HCT116 (cell line): Measurements from ENCODE around the gene IPO11. TPM values are rescaled to one million over a fixed set of nuclear protein-coding genes. Genes with fewer than 3 reads are reported as not detected.

Source experiments
- ATAC-seq: fragments of 200-7000 bp; cut with Tn5 transposase; 2 replicates; pipeline ENCODE4 v1.9.1; 2020; ENCODE audit warnings: mild to moderate bottlenecking, moderate library complexity
- BruUV-seq: library from RNA; stranded (reverse); fragments of 400-500 nt; replicated peaks from 2 replicates; lab custom pipeline; 2021; lab: Mats Ljungman, UMichigan
- CTCF ChIA-PET: fragments of 300-600 bp; sonication (Branson Sonifier 250); formaldehyde crosslinking; loops from one replicate; lab custom pipeline; 2021; ENCODE audit warnings: antibody characterized with exemption; lab: Charles Lee
- POLR2A ChIA-PET: fragments of 300-600, 350-600 bp; sonication (Branson Sonifier 250); formaldehyde crosslinking; loops from one replicate; lab custom pipeline; 2021; ENCODE audit warnings: antibody characterized with exemption; lab: Charles Lee
- RAD21 ChIA-PET, 2 experiments: fragments of 300-600 bp; sonication (Branson Sonifier 250); formaldehyde crosslinking; loops; one replicate each; lab custom pipeline; 2023; ENCODE audit warnings: low total read pairs in 2 of 2; ENCODE audit not compliant: uncharacterized antibody in 2 of 2, unreplicated experiment in 2 of 2, low non-redundant PET in 1 of 2; lab: Charles Lee
- DNase-seq: peaks from one replicate; pipeline ENCODE4 v3.0.0-alpha.2; 2010; ENCODE audit warnings: low read depth, low spot score
- H2AFZ ChIP-seq: fragments of 200-600 bp; shearing (Covaris generic), sonication (generic); 2 replicates; pipeline ENCODE4 v1.6.1; 2017; ENCODE audit warnings: low read depth, mixed run types, mixed read lengths, antibody characterized with exemption, low read length; ENCODE audit not compliant: poor library complexity, severe bottlenecking
- H3K27ac ChIP-seq: 2 replicates; pipeline ENCODE4 v1.5.1; 2012; ENCODE audit warnings: low read depth, low read length
- H3K27me3 ChIP-seq: fragments of 200-600 bp; sonication (generic); 2 replicates; pipeline ENCODE4 v1.6.1; 2016; ENCODE audit warnings: mixed run types, low read length, mixed read lengths; ENCODE audit not compliant: insufficient read depth
- H3K36me3 ChIP-seq, 2 experiments: fragments of 200-500 bp in 1 of 2; fragments of 200-600 bp in 1 of 2; sonication (Bioruptor generic) in 1 of 2; sonication (generic) in 1 of 2; 2 replicates each; pipeline versions ENCODE4 v1.5.1 to v1.6.1; 2014 to 2016; ENCODE audit warnings: low read length in 2 of 2, inconsistent platforms in 1 of 2, mixed read lengths in 1 of 2, mixed run types in 1 of 2; ENCODE audit not compliant: insufficient read depth in 2 of 2, control insufficient read depth in 1 of 2
- H3K4me1 ChIP-seq, 2 experiments: fragments of 200-600 bp in 1 of 2; sonication (generic) in 1 of 2; 2 replicates each; pipeline versions ENCODE4 v1.5.1 to v1.6.1; 2012 to 2017; ENCODE audit warnings: low read length in 2 of 2, inconsistent platforms in 1 of 2, mild to moderate bottlenecking in 1 of 2, mixed read lengths in 1 of 2, mixed run types in 1 of 2, moderate library complexity in 1 of 2; ENCODE audit not compliant: insufficient read depth in 2 of 2, control insufficient read depth in 1 of 2
- H3K4me2 ChIP-seq: fragments of 200-600 bp; sonication (generic); 2 replicates; pipeline ENCODE4 v1.6.1; 2017; ENCODE audit warnings: mixed run types, low read length, mixed read lengths
- H3K4me3 ChIP-seq, 2 experiments: fragments of 200-600 bp in 1 of 2; sonication (generic) in 1 of 2; replicated peaks in 1 of 2; 2 replicates each; pipeline ENCODE4 v1.5.1; 2011 to 2016; ENCODE audit warnings: low read length in 2 of 2, control low read depth in 1 of 2, low read depth in 1 of 2, mild to moderate bottlenecking in 1 of 2, mixed read lengths in 1 of 2, mixed run types in 1 of 2
- H3K79me2 ChIP-seq: fragments of 200-600 bp; sonication (generic); 2 replicates; pipeline ENCODE4 v1.6.1; 2017; ENCODE audit warnings: mild to moderate bottlenecking, mixed run types, low read length, moderate library complexity, mixed read lengths; ENCODE audit not compliant: insufficient read depth
- H3K9ac ChIP-seq: fragments of 200-600 bp; sonication (generic); 2 replicates; pipeline ENCODE4 v1.6.1; 2016; ENCODE audit warnings: low read length, mixed read lengths
- H3K9me2 ChIP-seq: fragments of 200-600 bp; sonication (generic), shearing (Covaris generic); 2 replicates; pipeline ENCODE4 v1.6.1; 2017; ENCODE audit warnings: mixed run types, mild to moderate bottlenecking, moderate library complexity; ENCODE audit not compliant: insufficient read depth
- H3K9me3 ChIP-seq, 2 experiments: fragments of 200-500 bp in 1 of 2; fragments of 200-600 bp in 1 of 2; sonication (Bioruptor generic) in 1 of 2; sonication (generic) in 1 of 2; 2 replicates each; pipeline ENCODE4 v1.6.1; 2014 to 2017; ENCODE audit warnings: low read length in 2 of 2, mixed read lengths in 2 of 2, inconsistent platforms in 1 of 2, low read depth in 1 of 2, mild to moderate bottlenecking in 1 of 2, mixed run types in 1 of 2, moderate library complexity in 1 of 2; ENCODE audit not compliant: control insufficient read depth in 1 of 2, insufficient read depth in 1 of 2
- H4K20me1 ChIP-seq: fragments of 200-600 bp; sonication (generic), shearing (Covaris generic); 2 replicates; pipeline ENCODE4 v1.6.1; 2017; ENCODE audit warnings: mixed run types, mild to moderate bottlenecking, moderate library complexity; ENCODE audit not compliant: insufficient read depth
- ATF3 ChIP-seq: IDR thresholded peaks from 2 replicates; pipeline ENCODE4 v1.6.1; 2012
- CEBPB ChIP-seq: IDR thresholded peaks from 2 replicates; pipeline ENCODE4 v1.6.1; 2012; ENCODE audit warnings: low read depth
- EGR1 ChIP-seq: IDR thresholded peaks from 2 replicates; pipeline ENCODE4 v1.6.1; 2012; ENCODE audit warnings: low read depth
- ELF1 ChIP-seq: IDR thresholded peaks from 2 replicates; pipeline ENCODE4 v1.6.1; 2012; ENCODE audit warnings: low read depth, borderline replicate concordance
- EZH2 ChIP-seq: fragments of 200-600 bp; sonication (generic); IDR thresholded peaks from 2 replicates; pipeline ENCODE4 v1.6.1; 2017; ENCODE audit warnings: antibody characterized with exemption, mixed run types
- EZH2phosphoT487 ChIP-seq: fragments of 200-600 bp; IDR thresholded peaks from 2 replicates; pipeline ENCODE4 v1.6.1; 2018; ENCODE audit warnings: antibody characterized with exemption, borderline replicate concordance
- MAX ChIP-seq: IDR thresholded peaks from 2 replicates; pipeline ENCODE4 v1.6.1; 2012
- POLR2AphosphoS5 ChIP-seq: IDR thresholded peaks from 2 replicates; pipeline ENCODE4 v1.6.1; 2011; ENCODE audit warnings: mild to moderate bottlenecking, low read depth, low read length, moderate library complexity
- RAD21 ChIP-seq: IDR thresholded peaks from 2 replicates; pipeline ENCODE4 v1.6.1; 2012; ENCODE audit warnings: low read depth, mild to moderate bottlenecking
- SP1 ChIP-seq: IDR thresholded peaks from 2 replicates; pipeline ENCODE4 v1.6.1; 2012; ENCODE audit warnings: low read depth
- YY1 ChIP-seq: IDR thresholded peaks from 2 replicates; pipeline ENCODE4 v1.6.1; 2011; ENCODE audit warnings: low read length, low read depth, moderate library complexity, mild to moderate bottlenecking; ENCODE audit not compliant: insufficient replicate concordance; ENCODE audit errors: extremely low read depth
- ZBTB33 ChIP-seq: IDR thresholded peaks from 2 replicates; pipeline ENCODE4 v1.6.1; 2011; ENCODE audit warnings: mild to moderate bottlenecking, low read length, moderate library complexity; ENCODE audit not compliant: insufficient replicate concordance; ENCODE audit errors: extremely low read depth
- ZFX ChIP-seq: fragments of 450-650 bp; IDR thresholded peaks from 2 replicates; pipeline ENCODE4 v1.6.1; 2017
- ZNF274 ChIP-seq: fragments of 200-500 bp; sonication (Bioruptor generic); IDR thresholded peaks from 2 replicates; pipeline ENCODE4 v1.6.1; 2014; ENCODE audit warnings: mild to moderate bottlenecking, low read depth, low read length, inconsistent platforms
- intact Hi-C: fragments of 100-400 bp; cut with micrococcal nuclease; formaldehyde crosslinking; loops from 2 replicates; pipeline ENCODE4 v1.10.0; 2022
- total RNA-seq: library from RNA; stranded (reverse); gene quantifications from one replicate; pipeline ENCODE4 v1.2.1, GENCODE V29; 2021; ENCODE audit not compliant: unreplicated experiment

The IPO11 gene
- total RNA-seq, 1 experiment from 2014 or later = 55.1 TPM

GRCh38 chr5:62494772-62495171 is 82.2 kb downstream of the IPO11 start:
- TF ChIP-seq MAX (no peak), ELF1 (no peak), EGR1 (no peak), POLR2AphosphoS5 (no peak), EZH2 (no peak), CEBPB (no peak), ZFX (no peak), YY1 (no peak), ZBTB33 (no peak), RAD21 (no peak), SP1 (no peak), ZNF274 (no peak), EZH2phosphoT487 (no peak), ATF3 (no peak)
- ChIA-PET POLR2A (interaction anchor here (1.0 kb wide), 1 partner anchor 12 kb away, joined by 3 read pairs; no protein-coding TSS in a partner anchor), CTCF (no interaction called here), RAD21 (no interaction called here)
- no peak overlapping the region for H2AFZ ChIP-seq
- BruUV-seq = no TSS peak
- intact Hi-C loops = no loop called here
- ATAC-seq (no peak), DNase-seq (no peak)
- no peaks in the 10 kb centered on the region; the same call in 1 of the 2 replicates for H3K79me2 ChIP-seq
- no peaks in the 10 kb centered on the region for H3K9me3 ChIP-seq
- H3K27me3 ChIP-seq = no peaks in the 10 kb centered on the region
- no peaks in the 10 kb centered on the region for H3K9me2 ChIP-seq
- H4K20me1 ChIP-seq = no peaks in the 10 kb centered on the region
- H3K36me3 ChIP-seq = peaks cover 0 to 5% of the 10 kb centered on the region in 2 experiments; a peak in 2 of 4 replicates
- no peak overlapping the region for H3K9ac ChIP-seq
- H3K4me1 ChIP-seq = no peaks in the 10 kb centered on the region
- no peak overlapping the region for H3K27ac ChIP-seq
- H3K4me2 ChIP-seq = no peak overlapping the region
- H3K4me3 ChIP-seq = no peak overlapping the region
